ENCODE data around the gene CCDC15.

DNA sequence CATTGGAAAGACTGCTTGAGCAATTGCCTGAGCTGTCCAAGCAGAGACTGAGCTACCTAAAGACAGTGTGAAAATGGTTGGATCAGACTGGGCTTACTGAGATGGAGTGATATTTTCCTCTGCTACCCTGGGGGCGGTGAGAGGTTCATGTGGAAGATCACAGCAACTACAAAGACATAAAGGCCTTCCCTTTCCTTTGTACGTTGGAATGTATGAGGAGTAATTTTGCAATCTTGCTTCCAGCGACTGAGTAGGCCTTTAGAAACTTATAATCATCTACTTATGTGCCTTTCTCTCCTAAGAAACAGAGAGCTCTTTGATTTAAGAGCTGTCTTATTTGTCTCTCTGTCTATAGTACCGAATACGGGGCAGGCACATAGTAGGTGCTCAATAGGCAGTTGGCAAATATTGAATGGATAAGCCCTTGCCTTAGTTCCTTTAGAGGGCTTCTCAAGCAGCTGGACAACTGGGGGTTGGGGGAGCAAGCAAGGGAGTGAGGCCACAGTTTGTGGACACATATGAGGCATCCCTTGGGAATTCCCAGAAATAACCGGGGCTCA is 15.7 kb upstream of the CCDC15 start:
- TF ChIP-seq CTCF (IDR thresholded peaks at IDR 0.05), result no peak
- no peak for TF ChIP-seq POLR2A (IDR thresholded peaks at IDR 0.05)

Measured in stomach (tissue), 4 donors.